Measurements from ENCODE around the gene NF2. TPM values are rescaled to one million over a fixed set of nuclear protein-coding genes. Genes with fewer than 3 reads are reported as not detected.

Gene NF2
- total RNA-seq, 1 experiment from 2014 or later = 50.9 TPM

GRCh38 chr22:29635734-29636357, 32.4 kb downstream of the NF2 start:
- H3K9me3 ChIP-seq (ENCODE audit: control insufficient read depth, low read depth, low read length) = no peaks in the 10 kb centered on the region
- no peak overlapping the region for H2BK120ac ChIP-seq (ENCODE audit: low read depth, low read length, poor library complexity, severe bottlenecking)
- no peak overlapping the region for H2BK20ac ChIP-seq (ENCODE audit: low read depth, low read length, poor library complexity, severe bottlenecking)
- no peaks in the 10 kb centered on the region for H3K4me1 ChIP-seq (ENCODE audit: insufficient read depth, low read length)
- no peak overlapping the region for H3K18ac ChIP-seq (ENCODE audit: insufficient read length, low read depth, low read length)
- H3K79me2 ChIP-seq (ENCODE audit: insufficient read depth, low read length) = no peaks in the 10 kb centered on the region
- H2BK15ac ChIP-seq (ENCODE audit: low read depth, low read length) = no peak overlapping the region
- H2BK12ac ChIP-seq (ENCODE audit: insufficient read length, low read depth, low read length) = no peak overlapping the region
- no peak overlapping the region for H4K8ac ChIP-seq (replicated peaks; ENCODE audit: insufficient read length, low read depth, low read length)
- no peak for DNase-seq
- no peaks in the 10 kb centered on the region for H3K79me1 ChIP-seq (ENCODE audit: insufficient read depth, low read depth, low read length, poor library complexity, severe bottlenecking)
- Mint-ChIP-seq H3K27me3 (ENCODE audit: low read depth) (no peaks in the 10 kb centered on the region), H3K36me3 (ENCODE audit: insufficient read depth in 1 of 3, low read depth in 3 of 3) (peaks cover 4 to 15% (median 14%) of the 10 kb centered on the region in 3 experiments; a peak in 6 of 7 replicates), H3K27ac (0 out of 7 replicates have a peak overlapping the region, but pooled peaks of 1 of the 3 experiments have one; percentile 12), H3K4me3 (no peak overlapping the region), H3K4me1 (peaks cover 0 to 4% of the 10 kb centered on the region in 2 experiments; a peak in 3 of 4 replicates), H3K9me3 (no peaks in the 10 kb centered on the region)
- no peak overlapping the region for H2AFZ ChIP-seq (ENCODE audit: low read length)
- H3K4ac ChIP-seq (ENCODE audit: low read depth, low read length) = no peak overlapping the region
- H4K91ac ChIP-seq (ENCODE audit: insufficient read length, low read depth, low read length) = no peak overlapping the region
- H4K20me1 ChIP-seq (ENCODE audit: control insufficient read depth, insufficient read depth, insufficient read length) = no peaks in the 10 kb centered on the region
- no peaks in the 10 kb centered on the region for H3K27me3 ChIP-seq (ENCODE audit: insufficient read depth, low read length)
- H3K23ac ChIP-seq (ENCODE audit: insufficient read length, low read depth, low read length) = no peak overlapping the region
- H3K56ac ChIP-seq (ENCODE audit: insufficient read length, low read depth, low read length) = no peak overlapping the region
- H4K5ac ChIP-seq (ENCODE audit: insufficient read length, low read depth, low read length) = no peak overlapping the region
- peak; percentile 86 for TF ChIP-seq CTCF (conservative IDR thresholded peaks at IDR 0.05)
- H3K27ac ChIP-seq (ENCODE audit: insufficient read length, low read depth, low read length) = no peak overlapping the region
- H3K9ac ChIP-seq (ENCODE audit: extremely low read depth, insufficient read length, low read length) = no peak overlapping the region
- H3K23me2 ChIP-seq (ENCODE audit: insufficient read length, low read depth, low read length, poor library complexity, severe bottlenecking) = no peaks in the 10 kb centered on the region
- H2BK5ac ChIP-seq (ENCODE audit: insufficient read length, low read length) = no peak overlapping the region
- no peak overlapping the region for H2AK5ac ChIP-seq (ENCODE audit: insufficient read length, low read length)
- no peak overlapping the region for H3K4me2 ChIP-seq (ENCODE audit: insufficient read depth, insufficient read length, low read length)
- no CpG with 5 or more reads among the region's 3 CpGs for WGBS (ENCODE audit: extremely low coverage, insufficient read length, low lambda C conversion rate)
- H3K14ac ChIP-seq (ENCODE audit: insufficient read depth, low read length) = no peak overlapping the region
- H3T11ph ChIP-seq (ENCODE audit: low read length) = no peak overlapping the region

Data from H9 (cell line).